Panc1 (cell line): ENCODE data around the gene C11orf16. TPM values are rescaled to one million over a fixed set of nuclear protein-coding genes. Genes with fewer than 3 reads are reported as not detected.

Experiments used
- ATAC-seq: fragments of 200-7000 bp; cut with Tn5 transposase; 2 replicates; pipeline ENCODE4 v1.9.1; 2020; ENCODE audit warnings: mild to moderate bottlenecking, moderate library complexity
- BruUV-seq: library from RNA; stranded (reverse); fragments of 400-500 nt; replicated peaks from 2 replicates; lab custom pipeline; 2021; lab: Mats Ljungman, UMichigan
- CTCF ChIA-PET: fragments of 300-600 bp; sonication (Branson Sonifier 250); formaldehyde crosslinking; loops from one replicate; lab custom pipeline; 2022; ENCODE audit warnings: antibody characterized with exemption; lab: Charles Lee
- POLR2A ChIA-PET: fragments of 300-600 bp; sonication (Branson Sonifier 250); formaldehyde crosslinking; loops from one replicate; lab custom pipeline; 2022; ENCODE audit warnings: antibody characterized with exemption; lab: Charles Lee
- DNase-seq: peaks from one replicate; pipeline ENCODE4 v3.0.0-alpha.2; 2010; ENCODE audit warnings: low read depth, low spot score
- H3K27ac ChIP-seq: 2 replicates; pipeline ENCODE4 v1.5.1; 2011; ENCODE audit warnings: mild to moderate bottlenecking, low read length, inconsistent platforms
- H3K27me3 ChIP-seq: fragments of 200-500 bp; sonication (Bioruptor generic); 2 replicates; pipeline ENCODE4 v1.6.0; 2014; ENCODE audit warnings: low read length, inconsistent platforms; ENCODE audit not compliant: control insufficient read depth, insufficient read depth
- H3K36me3 ChIP-seq: fragments of 200-500 bp; sonication (Bioruptor generic); 2 replicates; pipeline ENCODE4 v1.5.1; 2014; ENCODE audit warnings: inconsistent platforms, mild to moderate bottlenecking, low read length, moderate library complexity; ENCODE audit not compliant: control insufficient read depth, insufficient read depth
- H3K4me1 ChIP-seq: 2 replicates; pipeline ENCODE4 v1.5.1; 2011; ENCODE audit warnings: inconsistent platforms, mild to moderate bottlenecking, low read length, moderate library complexity; ENCODE audit not compliant: control insufficient read depth, insufficient read depth
- H3K4me3 ChIP-seq, 2 experiments: 2 replicates each; pipeline ENCODE4 v1.5.1; 2011 to 2012; ENCODE audit warnings: low read depth in 2 of 2, low read length in 2 of 2, mild to moderate bottlenecking in 2 of 2, inconsistent platforms in 1 of 2, moderate library complexity in 1 of 2
- H3K9me3 ChIP-seq: fragments of 200-500 bp; sonication (Bioruptor generic); 2 replicates; pipeline ENCODE4 v1.5.1; 2014; ENCODE audit warnings: low read depth, mild to moderate bottlenecking, inconsistent platforms, low read length, moderate library complexity; ENCODE audit not compliant: control insufficient read depth, insufficient read depth
- CTCF ChIP-seq: fragments of 450-650 bp; IDR thresholded peaks from 2 replicates; pipeline ENCODE4 v1.5.1; 2017; ENCODE audit warnings: mild to moderate bottlenecking
- POLR2AphosphoS5 ChIP-seq: IDR thresholded peaks from 2 replicates; pipeline ENCODE4 v1.6.1; 2012; ENCODE audit warnings: mild to moderate bottlenecking, low read depth, low read length, moderate library complexity
- REST ChIP-seq, 2 experiments: IDR thresholded peaks; 2 replicates each; pipeline ENCODE4 v1.6.1; 2011 to 2012; ENCODE audit warnings: low read depth in 2 of 2, control low read depth in 1 of 2, low read length in 1 of 2, mild to moderate bottlenecking in 1 of 2, moderate library complexity in 1 of 2; ENCODE audit not compliant: insufficient read depth in 1 of 2
- SIN3A ChIP-seq: IDR thresholded peaks from 2 replicates; pipeline ENCODE4 v1.6.1; 2012; ENCODE audit warnings: low read depth, mild to moderate bottlenecking, low read length, moderate library complexity, borderline replicate concordance; ENCODE audit not compliant: insufficient read depth
- TCF7L2 ChIP-seq: IDR thresholded peaks from 2 replicates; pipeline ENCODE4 v1.6.1; 2011; ENCODE audit warnings: mild to moderate bottlenecking, low read depth, low read length, inconsistent platforms
- in situ Hi-C: cut with HindIII; loops from 2 replicates; pipeline ENCODE4 v1.10.0; 2016; ENCODE audit warnings: low sequenced_read_pairs, low pct_unique_long_range_greater_than_20kb
- intact Hi-C: fragments of 100-400 bp; cut with micrococcal nuclease; formaldehyde crosslinking; loops from one replicate; pipeline ENCODE4 v1.10.0; 2022; ENCODE audit not compliant: unreplicated experiment
- total RNA-seq: library from RNA; stranded (reverse); gene quantifications from one replicate; pipeline ENCODE4 v1.2.1, GENCODE V29; 2021; ENCODE audit not compliant: unreplicated experiment

C11orf16 gene
- total RNA-seq, 1 experiment from 2014 or later: 0.15 TPM

- POLR2A ChIA-PET: interaction anchor here (0.9 kb wide), 1 partner anchor 8 kb away, joined by 3 read pairs; no protein-coding TSS in a partner anchor
- intact Hi-C loops: no loop called here
- no peak overlapping the region for H3K27ac ChIP-seq
- H3K27me3 ChIP-seq: no peaks in the 10 kb centered on the region
- H3K4me1 ChIP-seq: no peaks in the 10 kb centered on the region
- DNase-seq: no peak
- TF ChIP-seq TCF7L2: no peak
- TF ChIP-seq POLR2AphosphoS5: no peak
- TF ChIP-seq SIN3A: no peak
- H3K36me3 ChIP-seq: peaks cover 18% of the 10 kb centered on the region
- CTCF ChIA-PET: no interaction called here
- no TSS peak for BruUV-seq
- H3K9me3 ChIP-seq: no peaks in the 10 kb centered on the region
- in situ Hi-C loops: no loop called here
- no peak for ATAC-seq
- no peak overlapping the region for H3K4me3 ChIP-seq
Observed at GRCh38 chr11:8948886-8949285, 16.1 kb upstream of the C11orf16 start.

- H3K27ac ChIP-seq: no peak overlapping the region
- DNase-seq (no peak), ATAC-seq (no peak)
- peaks cover 12% of the 10 kb centered on the region for H3K36me3 ChIP-seq
- in situ Hi-C loops: no loop called here
- no peaks in the 10 kb centered on the region for H3K9me3 ChIP-seq
- POLR2A ChIA-PET: interaction anchor here (1.2 kb wide), 1 partner anchor 259 kb away, joined by 3 read pairs; no protein-coding TSS in a partner anchor
- intact Hi-C loops: no loop called here
- CTCF ChIA-PET: no interaction called here
- BruUV-seq: TSS peak; percentile 86
- no peak overlapping the region for H3K4me3 ChIP-seq
- TF ChIP-seq TCF7L2: no peak
- no peak for TF ChIP-seq SIN3A
- TF ChIP-seq REST (IDR thresholded peaks at IDR 0.05; ENCODE audit: insufficient read depth in 1 of 2, low read depth in 2 of 2, low read length in 1 of 2): no peak
- TF ChIP-seq CTCF: no peak
- no peak for TF ChIP-seq POLR2AphosphoS5
- H3K4me1 ChIP-seq: no peaks in the 10 kb centered on the region
- no peaks in the 10 kb centered on the region; the same call in 1 of the 2 replicates for H3K27me3 ChIP-seq
Observed at GRCh38 chr11:8947230-8947943, 14.6 kb upstream of the C11orf16 start.
